DND-41 (cell line): ENCODE data around the gene NLGN4Y.

Source experiments
- EZH2 ChIP-seq: IDR thresholded peaks from 3 replicates; pipeline ENCODE4 v1.6.1; 2012; ENCODE audit warnings: borderline replicate concordance, low read depth, mild to moderate bottlenecking, moderate library complexity, low read length, inconsistent platforms; ENCODE audit not compliant: severe bottlenecking
- TF ChIP-seq, protein P1 (sequence below): IDR thresholded peaks from 2 replicates; pipeline ENCODE4 v1.5.1; 2012; ENCODE audit warnings: borderline replicate concordance, low read length, moderate library complexity, mild to moderate bottlenecking; ENCODE audit not compliant: poor library complexity, severe bottlenecking; ENCODE audit errors: extremely low read depth

DNA sequence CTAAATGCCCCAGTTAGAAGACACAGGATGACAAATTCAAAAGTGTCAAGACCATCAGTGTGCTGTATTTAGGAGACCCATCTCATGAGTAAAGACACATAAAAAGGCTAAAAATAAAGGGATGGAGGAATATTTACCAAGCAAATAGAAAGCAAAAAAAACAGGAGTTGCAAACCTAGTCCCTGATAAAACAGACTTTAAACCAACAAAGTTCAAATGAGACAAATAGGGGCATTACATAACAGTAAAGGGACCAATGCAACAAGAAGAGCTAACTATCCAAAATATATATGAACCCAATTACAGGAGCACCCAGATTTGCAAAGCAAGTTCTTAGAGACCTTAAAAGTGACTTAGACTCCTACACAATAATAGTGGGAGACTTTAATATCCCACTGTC lies 336.1 kb downstream of the NLGN4Y start:
- TF ChIP-seq, protein P1, sequence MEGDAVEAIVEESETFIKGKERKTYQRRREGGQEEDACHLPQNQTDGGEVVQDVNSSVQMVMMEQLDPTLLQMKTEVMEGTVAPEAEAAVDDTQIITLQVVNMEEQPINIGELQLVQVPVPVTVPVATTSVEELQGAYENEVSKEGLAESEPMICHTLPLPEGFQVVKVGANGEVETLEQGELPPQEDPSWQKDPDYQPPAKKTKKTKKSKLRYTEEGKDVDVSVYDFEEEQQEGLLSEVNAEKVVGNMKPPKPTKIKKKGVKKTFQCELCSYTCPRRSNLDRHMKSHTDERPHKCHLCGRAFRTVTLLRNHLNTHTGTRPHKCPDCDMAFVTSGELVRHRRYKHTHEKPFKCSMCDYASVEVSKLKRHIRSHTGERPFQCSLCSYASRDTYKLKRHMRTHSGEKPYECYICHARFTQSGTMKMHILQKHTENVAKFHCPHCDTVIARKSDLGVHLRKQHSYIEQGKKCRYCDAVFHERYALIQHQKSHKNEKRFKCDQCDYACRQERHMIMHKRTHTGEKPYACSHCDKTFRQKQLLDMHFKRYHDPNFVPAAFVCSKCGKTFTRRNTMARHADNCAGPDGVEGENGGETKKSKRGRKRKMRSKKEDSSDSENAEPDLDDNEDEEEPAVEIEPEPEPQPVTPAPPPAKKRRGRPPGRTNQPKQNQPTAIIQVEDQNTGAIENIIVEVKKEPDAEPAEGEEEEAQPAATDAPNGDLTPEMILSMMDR: no peak
- no peak for TF ChIP-seq EZH2
